HFFc6 (cell line): ENCODE results near the gene GRID2IP. TPM values are rescaled to one million over a fixed set of nuclear protein-coding genes. Genes with fewer than 3 reads are reported as not detected.

Source experiments
- DNase-seq: peaks from one replicate; pipeline ENCODE4 v3.0.0-alpha.2; 2018
- H3K27ac Mint-ChIP-seq: 2 replicates; pipeline ENCODE4 v1.8.0; 2020; ENCODE audit warnings: mild to moderate bottlenecking, mixed read lengths
- H3K27me3 Mint-ChIP-seq: 2 replicates; pipeline ENCODE4 v1.8.0; 2021; ENCODE audit warnings: mild to moderate bottlenecking, moderate library complexity, mixed read lengths; ENCODE audit not compliant: insufficient read depth
- H3K36me3 Mint-ChIP-seq: 2 replicates; pipeline ENCODE4 v1.8.0; 2021; ENCODE audit warnings: low read depth, mixed read lengths
- H3K4me1 Mint-ChIP-seq: 2 replicates; pipeline ENCODE4 v1.8.0; 2020; ENCODE audit warnings: low read depth, mixed read lengths
- H3K4me3 Mint-ChIP-seq: 2 replicates; pipeline ENCODE4 v1.8.0; 2020; ENCODE audit warnings: mild to moderate bottlenecking, moderate library complexity, mixed read lengths
- H3K9me3 Mint-ChIP-seq: 2 replicates; pipeline ENCODE4 v1.8.0; 2020; ENCODE audit warnings: mild to moderate bottlenecking, mixed read lengths
- CTCF ChIP-seq: fragments of 200-600 bp; sonication (generic); IDR thresholded peaks from 2 replicates; pipeline ENCODE4 v1.5.0; 2021; ENCODE audit warnings: antibody characterized with exemption, mild to moderate bottlenecking
- total RNA-seq, 6 experiments: library from RNA; stranded (reverse); fragmentation: NEBNext Ultra II Directional; extraction: Animal tissue kit (Norgen Biotek cat#: 25700); gene quantifications; 2 replicates in 1 of 6; 3 replicates in 5 of 6; pipeline ENCODE4 v1.2.3, GENCODE V29; 2021

GRID2IP gene
- total RNA-seq, 6 experiments from 2014 or later: not detected

GRCh38 chr7:6576024-6576866, 25.0 kb upstream of the GRID2IP start:
- H3K36me3 Mint-ChIP-seq: no peaks in the 10 kb centered on the region
- H3K27me3 Mint-ChIP-seq: peaks cover 8% of the 10 kb centered on the region; the same call in 1 of the 2 replicates
- H3K4me3 Mint-ChIP-seq: peak overlapping the region; percentile 49
- peaks cover 14% of the 10 kb centered on the region for H3K4me1 Mint-ChIP-seq
- H3K9me3 Mint-ChIP-seq: no peaks in the 10 kb centered on the region
- 0 out of 2 replicates have a peak, but pooled peaks have one; percentile 9 for TF ChIP-seq CTCF
- H3K27ac Mint-ChIP-seq: no peak overlapping the region
- no peak for DNase-seq

GRCh38 chr7:6575281-6576023, 24.2 kb upstream of the GRID2IP start:
- Mint-ChIP-seq H3K4me3 (peak overlapping the region; percentile 14; the same call in 1 of the 2 replicates), H3K36me3 (no peaks in the 10 kb centered on the region), H3K4me1 (peaks cover 14% of the 10 kb centered on the region), H3K27me3 (peaks cover 9% of the 10 kb centered on the region; the same call in 1 of the 2 replicates), H3K9me3 (no peaks in the 10 kb centered on the region), H3K27ac (no peak overlapping the region)
- no peak for TF ChIP-seq CTCF
- DNase-seq: no peak

- TF ChIP-seq CTCF: no peak
- no peaks in the 10 kb centered on the region for H3K4me1 Mint-ChIP-seq
- DNase-seq: no peak
- no peaks in the 10 kb centered on the region for H3K36me3 Mint-ChIP-seq
- H3K9me3 Mint-ChIP-seq: peaks cover 9% of the 10 kb centered on the region; the same call in 1 of the 2 replicates
- no peak overlapping the region for H3K27ac Mint-ChIP-seq
- H3K27me3 Mint-ChIP-seq: peaks cover 10% of the 10 kb centered on the region; the same call in 1 of the 2 replicates
- H3K4me3 Mint-ChIP-seq: no peak overlapping the region
Measured at GRCh38 chr7:6571160-6571779, 20.0 kb upstream of the GRID2IP start.

GRCh38 chr7:6567886-6568285, 16.6 kb upstream of the GRID2IP start:
- Mint-ChIP-seq H3K9me3 (peaks cover 9% of the 10 kb centered on the region; the same call in 1 of the 2 replicates), H3K4me1 (no peaks in the 10 kb centered on the region), H3K36me3 (no peaks in the 10 kb centered on the region), H3K4me3 (no peak overlapping the region), H3K27me3 (peaks cover 14% of the 10 kb centered on the region), H3K27ac (no peak overlapping the region)
- TF ChIP-seq CTCF: no peak
- no peak for DNase-seq

GRCh38 chr7:6565655-6566054, 14.4 kb upstream of the GRID2IP start:
- Mint-ChIP-seq H3K9me3 (peaks cover 9% of the 10 kb centered on the region; the same call in 1 of the 2 replicates), H3K4me3 (no peak overlapping the region), H3K27me3 (peaks cover 14% of the 10 kb centered on the region), H3K27ac (no peak overlapping the region), H3K36me3 (no peaks in the 10 kb centered on the region), H3K4me1 (no peaks in the 10 kb centered on the region)
- TF ChIP-seq CTCF: no peak
- DNase-seq: no peak
